Measurements from ENCODE around the gene FSTL4.

- TF ChIP-seq CTCF (IDR thresholded peaks at IDR 0.05) = no peak
- no peak for TF ChIP-seq POLR2A (IDR thresholded peaks at IDR 0.05)
Measured at GRCh38 chr5:133468596-133468995, 143.7 kb downstream of the FSTL4 start.

Measured in uterus (tissue), 2 donors.